D341Med (cell line): ENCODE data around the gene CKLF.
"Not testable (repeated sequence)": the region's sequence is repeated elsewhere in the genome, so short reads cannot be mapped to it uniquely, and the experiment has no call there.

Experiments used
- DNase-seq: peaks from one replicate; pipeline ENCODE4 v3.0.0; 2012; ENCODE audit warnings: low spot score

The CKLF gene

GRCh38 chr16:66598111-66598510, 45.7 kb downstream of the CKLF start:
- no peak for DNase-seq

- DNase-seq, result no peak
Measured at GRCh38 chr16:66599726-66600125, 47.4 kb downstream of the CKLF start.

GRCh38 chr16:66600477-66600876, 48.1 kb downstream of the CKLF start:
- DNase-seq, result no peak

- no peak for DNase-seq
Measured at GRCh38 chr16:66601471-66601870, 49.1 kb downstream of the CKLF start.

- DNase-seq, result no peak
Measured at GRCh38 chr16:66603537-66604375, 51.4 kb downstream of the CKLF start.

- DNase-seq, result peak; percentile 88
Measured at GRCh38 chr16:66604376-66605176, 52.2 kb downstream of the CKLF start, which contains the start of gene CMTM3. TSS of gene CMTM3 (plus strand) at chr16:66604704. CDS start at chr16:66604806, 102 bp downstream.

- DNase-seq, result peak; percentile 52
Measured at GRCh38 chr16:66605177-66605978, 53.0 kb downstream of the CKLF start.

- no peak for DNase-seq
Measured at GRCh38 chr16:66605979-66606751, 53.8 kb downstream of the CKLF start.

- peak; percentile 89 for DNase-seq
Measured at GRCh38 chr16:66608241-66609138, 56.1 kb downstream of the CKLF start.

GRCh38 chr16:66609139-66609510, 56.7 kb downstream of the CKLF start:
- DNase-seq, result no peak

- no peak for DNase-seq
Measured at GRCh38 chr16:66610111-66610820, 57.9 kb downstream of the CKLF start.

- not testable (repeated sequence) for DNase-seq
Measured at GRCh38 chr16:66611911-66612310, 59.5 kb downstream of the CKLF start.

- no peak for DNase-seq
Measured at GRCh38 chr16:66612422-66612821, 60.0 kb downstream of the CKLF start.

GRCh38 chr16:66614161-66614802, 61.9 kb downstream of the CKLF start:
- no peak for DNase-seq
